H1 (cell line): ENCODE data around the gene PTPRD. TPM values are rescaled to one million over a fixed set of nuclear protein-coding genes. Genes with fewer than 3 reads are reported as not detected.

Experiments used
- CTCF ChIA-PET: fragments of 300-600 bp; sonication (Branson Sonifier 250); formaldehyde crosslinking; loops from one replicate; lab custom pipeline; 2021; ENCODE audit not compliant: partially characterized antibody; lab: Charles Lee
- POLR2A ChIA-PET: fragments of 300-600 bp; sonication (Branson Sonifier 250); formaldehyde crosslinking; loops from one replicate; lab custom pipeline; 2021; ENCODE audit warnings: inconsistent platforms; ENCODE audit not compliant: partially characterized antibody; lab: Charles Lee
- DNase-seq, 2 experiments: peaks; one replicate each; pipeline versions ENCODE4 v3.0.0 to v3.0.0-alpha.2; 2010 to 2022; ENCODE audit warnings: low spot score in 2 of 2, low read depth in 1 of 2, mixed read lengths in 1 of 2
- FAIRE-seq: peaks from 2 replicates; lab custom pipeline; 2011; peaks lifted over from hg19 to GRCh38; lab: Jason Lieb, UNC
- H2AFZ ChIP-seq: 2 replicates; pipeline ENCODE4 v1.8.1; 2012; ENCODE audit warnings: low read length, inconsistent platforms
- H2AK5ac ChIP-seq: 2 replicates; pipeline ENCODE4 v1.6.1; 2013; ENCODE audit warnings: low read depth, low read length
- H2BK120ac ChIP-seq: replicated peaks from 2 replicates; pipeline ENCODE3; 2013; ENCODE audit warnings: low read depth, low read length, inconsistent platforms
- H2BK12ac ChIP-seq: 2 replicates; pipeline ENCODE4 v1.6.1; 2013; ENCODE audit warnings: low read depth, low read length
- H2BK15ac ChIP-seq: 2 replicates; pipeline ENCODE4 v1.6.1; 2013; ENCODE audit warnings: low read length
- H2BK20ac ChIP-seq: 2 replicates; pipeline ENCODE4 v1.6.1; 2013; ENCODE audit warnings: low read length
- H2BK5ac ChIP-seq: 2 replicates; pipeline ENCODE4 v1.6.1; 2013; ENCODE audit warnings: low read depth, low read length
- H3K14ac ChIP-seq: 2 replicates; pipeline ENCODE4 v1.6.1; 2013; ENCODE audit warnings: inconsistent platforms; ENCODE audit not compliant: insufficient read length
- H3K18ac ChIP-seq: 2 replicates; pipeline ENCODE4 v1.6.1; 2013; ENCODE audit warnings: low read length; ENCODE audit errors: extremely low read depth
- H3K23ac ChIP-seq: 2 replicates; pipeline ENCODE4 v1.6.1; 2013; ENCODE audit warnings: inconsistent platforms; ENCODE audit not compliant: insufficient read length
- H3K23me2 ChIP-seq: 2 replicates; pipeline ENCODE4 v1.6.1; 2013; ENCODE audit warnings: low read depth, low read length
- H3K27ac ChIP-seq: 2 replicates; pipeline ENCODE4 v1.6.1; 2011; ENCODE audit warnings: low read depth, low read length, inconsistent platforms
- H3K27me3 ChIP-seq, 4 experiments: replicated peaks in 1 of 4; 1 replicate in 1 of 4; 2 replicates in 3 of 4; pipeline versions ENCODE4 v1.6.1 to v1.8.1; 2011 to 2013; ENCODE audit warnings: low read length in 3 of 4, mild to moderate bottlenecking in 3 of 4, inconsistent platforms in 2 of 4, mixed read lengths in 2 of 4, moderate library complexity in 1 of 4; ENCODE audit not compliant: control insufficient read depth in 3 of 4, insufficient read depth in 3 of 4; ENCODE audit errors: extremely low read depth in 1 of 4
- H3K36me3 ChIP-seq, 4 experiments: 2 replicates each; pipeline versions ENCODE4 v1.6.1 to v1.8.1; 2011 to 2013; ENCODE audit warnings: mild to moderate bottlenecking in 4 of 4, low read length in 3 of 4, moderate library complexity in 2 of 4, control low read depth in 1 of 4, inconsistent platforms in 1 of 4; ENCODE audit not compliant: insufficient read depth in 4 of 4, control insufficient read depth in 2 of 4
- H3K4ac ChIP-seq: replicated peaks from 2 replicates; pipeline ENCODE3; 2013; ENCODE audit warnings: low read length, low read depth, mixed read lengths, inconsistent platforms; ENCODE audit not compliant: insufficient read length
- H3K4me1 ChIP-seq, 4 experiments: replicated peaks in 1 of 4; 1 replicate in 1 of 4; 2 replicates in 3 of 4; pipeline versions ENCODE4 v1.6.1 to v1.8.1; 2011 to 2013; ENCODE audit warnings: low read length in 3 of 4, inconsistent platforms in 2 of 4, mixed read lengths in 1 of 4; ENCODE audit not compliant: insufficient read depth in 4 of 4, control insufficient read depth in 3 of 4
- H3K4me2 ChIP-seq, 2 experiments: 2 replicates each; pipeline versions ENCODE4 v1.6.1 to v1.8.1; 2011 to 2013; ENCODE audit warnings: low read depth in 2 of 2, low read length in 2 of 2, control low read depth in 1 of 2, inconsistent platforms in 1 of 2, mild to moderate bottlenecking in 1 of 2; ENCODE audit not compliant: insufficient read depth in 1 of 2
- H3K4me3 ChIP-seq, 4 experiments: fragments of 200-600, 300-600 bp in 1 of 4; sonication (generic), shearing (Covaris generic), sonication (Bioruptor Twin) in 1 of 4; 2 replicates each; pipeline versions ENCODE4 v1.5.1 to v1.8.1; 2011 to 2016; ENCODE audit warnings: low read length in 4 of 4, low read depth in 3 of 4, control low read depth in 2 of 4, inconsistent platforms in 2 of 4, mild to moderate bottlenecking in 2 of 4, mixed read lengths in 1 of 4, moderate library complexity in 1 of 4; ENCODE audit not compliant: insufficient read depth in 2 of 4; ENCODE audit errors: extremely low read depth in 1 of 4
- H3K56ac ChIP-seq: replicated peaks from 2 replicates; pipeline ENCODE3; 2013; ENCODE audit warnings: low read depth, mild to moderate bottlenecking, mixed read lengths, low read length, inconsistent platforms; ENCODE audit not compliant: insufficient read length
- H3K79me1 ChIP-seq: 2 replicates; pipeline ENCODE4 v1.6.1; 2013; ENCODE audit warnings: low read depth, low read length, control low read depth
- H3K79me2 ChIP-seq, 2 experiments: 2 replicates each; pipeline versions ENCODE4 v1.6.1 to v1.8.1; 2012 to 2013; ENCODE audit warnings: low read length in 2 of 2, mild to moderate bottlenecking in 2 of 2, inconsistent platforms in 1 of 2; ENCODE audit not compliant: insufficient read depth in 2 of 2, control insufficient read depth in 1 of 2
- H3K9ac ChIP-seq, 4 experiments: replicated peaks in 1 of 4; 1 replicate in 1 of 4; 2 replicates in 3 of 4; pipeline versions ENCODE4 v1.6.1 to v1.8.1; 2011 to 2013; ENCODE audit warnings: low read depth in 3 of 4, low read length in 3 of 4, control low read depth in 2 of 4, mild to moderate bottlenecking in 2 of 4, moderate library complexity in 2 of 4, inconsistent platforms in 1 of 4; ENCODE audit errors: extremely low read depth in 1 of 4
- H3K9me3 ChIP-seq, 2 experiments: 2 replicates each; pipeline versions ENCODE4 v1.6.1 to v1.8.1; 2012 to 2013; ENCODE audit warnings: mild to moderate bottlenecking in 2 of 2, moderate library complexity in 2 of 2, control low read depth in 1 of 2, inconsistent platforms in 1 of 2, low read depth in 1 of 2, low read length in 1 of 2, mixed read lengths in 1 of 2; ENCODE audit not compliant: insufficient read depth in 2 of 2
- H4K20me1 ChIP-seq, 2 experiments: replicated peaks in 1 of 2; 2 replicates each; pipeline versions ENCODE3 to v1.8.1; 2011 to 2013; ENCODE audit warnings: inconsistent platforms in 2 of 2, low read length in 2 of 2, mild to moderate bottlenecking in 1 of 2; ENCODE audit not compliant: insufficient read depth in 2 of 2, control insufficient read depth in 1 of 2
- H4K5ac ChIP-seq: 2 replicates; pipeline ENCODE4 v1.6.1; 2013; ENCODE audit warnings: low read length, low read depth, mixed read lengths, inconsistent platforms; ENCODE audit not compliant: insufficient read length
- H4K8ac ChIP-seq: 2 replicates; pipeline ENCODE4 v1.8.0; 2013; ENCODE audit warnings: mild to moderate bottlenecking, moderate library complexity, low read length, inconsistent platforms; ENCODE audit not compliant: insufficient read depth; ENCODE audit errors: extremely low read depth
- H4K91ac ChIP-seq: replicated peaks from 2 replicates; pipeline ENCODE3; 2013; ENCODE audit warnings: low read length, mixed read lengths, inconsistent platforms; ENCODE audit not compliant: insufficient read length
- KDM1A ChIP-seq: fragments of 200-600, 300-600 bp; sonication (generic); IDR thresholded peaks from 2 replicates; pipeline ENCODE4 v1.7.1; 2016; ENCODE audit warnings: mild to moderate bottlenecking, low read length, borderline replicate concordance
- RAD21 ChIP-seq, 2 experiments: IDR thresholded peaks in 1 of 2; conservative IDR thresholded peaks in 1 of 2; 2 replicates each; pipeline ENCODE4 v1.6.1; 2011; ENCODE audit warnings: low read depth in 2 of 2, low read length in 2 of 2, improper control_type of control experiment in 1 of 2, inconsistent platforms in 1 of 2, mild to moderate bottlenecking in 1 of 2, moderate library complexity in 1 of 2
- ZNF274 ChIP-seq: IDR thresholded peaks from 2 replicates; pipeline ENCODE4 v1.7.0; 2012; ENCODE audit warnings: low read length, borderline replicate concordance; ENCODE audit errors: extremely low read depth
- WGBS, 2 experiments: shearing (Covaris generic) in 1 of 2; methylation state at CpG; one replicate each; pipeline versions ENCODE4 v1.1.6 to v1.1.7; 2013 to 2015; ENCODE audit warnings: low lambda C conversion rate in 2 of 2, mixed read lengths in 2 of 2, inconsistent platforms in 1 of 2, low coverage in 1 of 2, missing lambda C conversion rate in 1 of 2; ENCODE audit not compliant: insufficient replicate concordance in 2 of 2, insufficient coverage in 1 of 2, insufficient read length in 1 of 2; ENCODE audit errors: extremely low coverage in 1 of 2, missing lambda C conversion rate in 1 of 2; 5-methylcytosine and 5-hydroxymethylcytosine counted together
- polyA plus RNA-seq, 7 experiments: library from polyadenylated mRNA; depleted of rRNA in 3 of 7; stranded (reverse) in 5 of 7; unstranded in 2 of 7; fragments of >200 nt in 5 of 7; fragments of 200-250 nt in 2 of 7; gene quantifications; 1 replicate in 5 of 7; 2 replicates in 1 of 7; 4 replicates in 1 of 7; pipeline versions ENCODE4 v1.2.1 to v1.2.3, GENCODE V29; 2011 to 2013; ENCODE audit warnings: missing spikeins in 2 of 7, mixed read lengths in 2 of 7
- total RNA-seq: library from RNA; stranded (reverse); fragmentation: NEBNext Ultra II Directional; extraction: Animal tissue kit (Norgen Biotek cat#: 25700); gene quantifications from 2 replicates; pipeline ENCODE4 v1.2.1, GENCODE V29; 2021
- TF ChIP-seq, protein P1 (sequence below): IDR thresholded peaks from 2 replicates; pipeline ENCODE4 v1.6.1; 2012; ENCODE audit warnings: inconsistent platforms

Gene PTPRD
- total and polyA plus RNA-seq, 2 of the 8 experiments (the other 6 are each of a cell fraction or from before 2014, with no cell fraction given): 17.2 to 77.0 TPM

DNA sequence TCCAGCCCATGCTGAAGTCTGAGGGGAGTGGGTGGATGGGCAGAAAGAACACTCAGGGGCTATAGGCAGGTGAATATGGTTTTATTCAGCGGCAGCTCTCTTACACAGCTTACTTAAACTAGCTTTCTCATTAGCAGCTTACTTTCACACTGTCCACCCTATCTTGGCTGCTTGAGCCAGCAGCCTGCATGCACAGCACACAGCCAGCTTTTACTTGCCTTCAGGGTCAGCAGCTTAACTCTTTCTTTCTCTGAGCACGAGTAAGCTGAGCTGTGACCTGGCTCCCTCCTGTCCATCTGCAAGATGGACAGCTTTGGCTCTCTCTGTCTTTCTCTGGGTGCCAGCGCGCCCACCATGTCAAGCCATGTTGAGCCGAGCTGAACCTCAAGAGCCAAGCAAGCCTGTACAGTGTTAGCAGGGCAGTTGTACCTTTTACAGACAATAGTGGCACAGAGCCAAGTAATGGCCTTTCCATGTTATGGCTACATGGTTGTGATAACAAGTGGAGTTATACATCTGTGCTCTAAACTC lies 1054.9 kb downstream of the PTPRD start:
- Histone ChIP-seq H2AFZ (no peak overlapping the region), H2BK120ac (peak overlapping the region; percentile 100), H2BK15ac (0 out of 2 replicates have a peak overlapping the region, but pooled peaks have one; percentile 9), H2BK20ac (peak overlapping the region; percentile 100), H3K9ac (peak overlapping the region in 1 of 4 experiments; percentile 35; a peak in 4 of 7 replicates), H3K4me1 (peaks cover 4 to 13% (median 11%) of the 10 kb centered on the region in 4 experiments), H3K18ac (peak overlapping the region; percentile 100), H3K9me3 (no peaks in the 10 kb centered on the region)
- 84% methylated on average over 5 of the region's 5 CpGs; no CpG with 5 or more reads in 1 of the 2 experiments for WGBS, 2 experiments
- no peak for FAIRE-seq
- POLR2A ChIA-PET: interaction anchor here (0.8 to 1.8 kb wide), 4 partner anchors 9 to 37 kb away, joined by 3 to 4 read pairs (median 4); no protein-coding TSS in a partner anchor
- 0 out of 4 replicates have a peak, but pooled peaks of 1 of the 2 experiments have one; percentile 3 for TF ChIP-seq RAD21 (IDR thresholded peaks at IDR 0.05 in 1 of 2, conservative IDR thresholded peaks at IDR 0.05 in 1 of 2; ENCODE audit: low read depth in 2 of 2, low read length in 2 of 2)
- no peak for TF ChIP-seq KDM1A
- TF ChIP-seq, protein P1, sequence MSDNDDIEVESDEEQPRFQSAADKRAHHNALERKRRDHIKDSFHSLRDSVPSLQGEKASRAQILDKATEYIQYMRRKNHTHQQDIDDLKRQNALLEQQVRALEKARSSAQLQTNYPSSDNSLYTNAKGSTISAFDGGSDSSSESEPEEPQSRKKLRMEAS: peak; percentile 47; the same call in 1 of the 2 replicates
- TF ChIP-seq ZNF274: no peak
- TF ChIP-seq, all 59 proteins: peak for 2
- no peaks in the 10 kb centered on the region for H3K36me3 ChIP-seq
- H4K20me1 ChIP-seq: no peaks in the 10 kb centered on the region
- peak overlapping the region; percentile 98 for H4K5ac ChIP-seq
- CTCF ChIA-PET: interaction anchor here (0.8 to 1.1 kb wide), 3 partner anchors 11 to 385 kb away, joined by 3 read pairs; no protein-coding TSS in a partner anchor
- H3K23me2 ChIP-seq: no peaks in the 10 kb centered on the region
- no peak overlapping the region for H3K14ac ChIP-seq
- H2BK5ac ChIP-seq: peak overlapping the region; percentile 100
- peak overlapping the region; percentile 95 for H3K27ac ChIP-seq
- no peaks in the 10 kb centered on the region for H3K79me2 ChIP-seq
- H4K8ac ChIP-seq: peak overlapping the region; percentile 85
- peak overlapping the region; percentile 78 for H3K56ac ChIP-seq
- peak overlapping the region; percentile 100 for H3K4ac ChIP-seq
- H3K23ac ChIP-seq: no peak overlapping the region
- H3K79me1 ChIP-seq: no peaks in the 10 kb centered on the region
- H3K4me3 ChIP-seq: peak overlapping the region in 1 of 4 experiments; percentile 48; a peak in 1 of 8 replicates
- no peak for DNase-seq
- no peaks in the 10 kb centered on the region; a peak in 1 of 7 replicates for H3K27me3 ChIP-seq
- peak overlapping the region; percentile 57 to 62 for H3K4me2 ChIP-seq
- H2BK12ac ChIP-seq: peak overlapping the region; percentile 99
- H2AK5ac ChIP-seq: peak overlapping the region; percentile 99
- H4K91ac ChIP-seq: peak overlapping the region; percentile 100
